NB4 (cell line): ENCODE results near the gene RTN4RL2.
A peak's percentile ranks its signal among the peaks of the same experiment; 100 is the strongest.

Experiments
- DNase-seq: peaks from one replicate; pipeline ENCODE4 v3.0.0; 2010; ENCODE audit warnings: low read depth
- H3K4me3 ChIP-seq: one replicate; pipeline ENCODE4 v1.5.1; 2011; ENCODE audit warnings: mild to moderate bottlenecking, low read depth, low read length, moderate library complexity
- CTCF ChIP-seq: IDR thresholded peaks from one replicate; pipeline ENCODE4 v1.5.1; 2012; ENCODE audit warnings: low read depth, low read length
- MAX ChIP-seq: IDR thresholded peaks from 2 replicates; pipeline ENCODE4 v1.6.1; 2011; ENCODE audit warnings: low read depth, low read length
- MYC ChIP-seq: IDR thresholded peaks from 2 replicates; pipeline ENCODE4 v1.6.1; 2011; ENCODE audit warnings: low read depth, low read length
- POLR2A ChIP-seq: IDR thresholded peaks from 2 replicates; pipeline ENCODE4 v1.6.1; 2011; ENCODE audit warnings: mild to moderate bottlenecking; ENCODE audit not compliant: insufficient read length; ENCODE audit errors: extremely low read depth

Gene RTN4RL2

GRCh38 chr11:57480409-57481137 lies 20.2 kb downstream of the RTN4RL2 start:
- DNase-seq, result peak; percentile 86
- H3K4me3 ChIP-seq, result no peak overlapping the region
- TF ChIP-seq MYC, result no peak
- TF ChIP-seq CTCF, result peak; percentile 93

DNA sequence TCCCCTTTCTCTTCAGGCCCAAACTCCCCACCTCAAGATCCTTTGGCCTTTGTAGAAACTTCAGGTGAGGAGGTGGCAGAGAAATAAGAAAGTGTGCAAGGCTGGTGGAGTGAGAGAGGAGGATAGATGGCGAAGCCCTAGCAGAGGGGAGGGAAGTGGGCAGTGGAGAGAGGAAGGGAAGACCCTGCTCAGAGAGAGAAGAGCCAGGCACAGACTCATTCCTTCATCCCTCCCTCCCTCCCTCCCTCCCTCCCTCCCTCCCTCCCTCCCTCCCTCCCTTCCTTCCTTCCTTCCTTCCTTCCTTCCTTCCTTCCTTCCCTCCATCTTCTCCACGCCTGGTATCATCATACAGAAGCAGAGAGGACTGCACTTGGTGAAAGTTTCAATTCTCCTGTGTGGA lies 21.0 kb downstream of the RTN4RL2 start:
- no peak overlapping the region for H3K4me3 ChIP-seq
- TF ChIP-seq MAX (no peak), CTCF (no peak), POLR2A (no peak), MYC (no peak)
- no peak for DNase-seq

DNA sequence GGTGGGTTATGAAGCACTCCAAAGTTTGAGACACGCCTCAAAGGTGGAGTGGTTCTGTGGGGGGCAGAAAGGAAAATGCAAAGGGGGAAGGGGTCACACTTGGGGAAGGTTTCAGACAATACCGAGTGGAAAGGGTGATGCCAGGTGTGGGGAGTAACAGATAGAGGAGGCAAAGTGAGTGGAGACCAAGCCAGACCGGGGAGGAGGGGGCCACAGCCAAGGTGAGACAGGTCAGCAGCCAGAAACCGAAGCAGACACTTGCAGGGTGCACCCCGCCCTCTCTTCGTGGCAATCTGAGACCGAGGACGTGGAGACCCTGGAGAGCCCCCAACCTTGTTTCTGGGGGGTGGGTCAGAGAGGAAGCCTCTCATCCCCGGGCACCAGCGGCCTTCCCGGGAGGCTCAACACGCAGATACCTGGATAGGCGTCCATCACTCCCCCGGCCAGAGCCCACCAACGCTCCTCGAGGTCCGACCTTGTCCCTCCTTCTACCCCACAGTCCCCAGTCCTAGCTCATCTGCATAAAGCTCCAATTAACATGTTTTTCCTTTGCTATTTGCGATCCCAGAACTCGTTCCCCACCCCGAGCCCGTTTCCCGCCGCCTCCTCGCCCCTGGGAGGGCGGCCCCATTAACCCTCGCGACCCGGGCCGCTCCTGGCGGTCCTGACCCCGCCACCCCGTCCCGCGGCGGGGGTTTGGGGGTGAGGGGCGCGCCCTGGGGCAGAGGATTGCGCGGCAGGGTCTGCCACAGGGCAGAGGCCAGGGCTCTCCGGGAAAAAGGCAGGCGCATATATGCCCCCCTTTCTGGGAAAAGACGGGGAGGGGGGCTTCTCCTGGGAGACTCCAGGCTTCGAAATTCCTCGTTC lies 21.8 kb downstream of the RTN4RL2 start:
- TF ChIP-seq MAX (no peak), MYC (no peak), POLR2A (no peak), CTCF (no peak)
- no peak for DNase-seq
- no peak overlapping the region for H3K4me3 ChIP-seq

GRCh38 chr11:57482782-57483561 lies 22.6 kb downstream of the RTN4RL2 start:
- no peak for TF ChIP-seq MYC
- TF ChIP-seq CTCF, result peak; percentile 57
- no peak for TF ChIP-seq POLR2A
- TF ChIP-seq MAX, result no peak
- peak overlapping the region; percentile 41 for H3K4me3 ChIP-seq
- peak; percentile 89 for DNase-seq

DNA sequence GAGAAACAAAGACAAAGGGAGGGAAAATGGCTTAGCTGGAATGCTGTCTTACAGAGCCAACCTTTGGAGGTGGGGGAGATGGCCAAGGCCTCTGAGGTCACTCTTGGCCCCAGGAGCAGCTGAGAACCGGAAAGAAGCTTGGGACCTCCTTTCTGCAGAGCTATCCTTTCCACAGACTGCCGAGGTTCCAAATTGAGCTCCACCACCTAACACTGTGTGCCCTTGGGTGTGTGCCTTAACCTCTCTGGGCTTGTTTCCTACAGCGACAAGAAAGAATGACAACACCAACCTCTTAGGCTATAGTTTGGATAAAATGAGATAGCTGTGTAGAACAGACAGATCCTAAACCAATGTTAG lies 23.2 kb downstream of the RTN4RL2 start:
- H3K4me3 ChIP-seq, result peak overlapping the region; percentile 41
- DNase-seq, result no peak
- TF ChIP-seq CTCF, result no peak
- no peak for TF ChIP-seq MYC
- no peak for TF ChIP-seq POLR2A
